ENCODE measurements around the gene CLMN.

- TF ChIP-seq POLR2A (conservative IDR thresholded peaks at IDR 0.05) (no peak), GTF3C2 (IDR thresholded peaks at IDR 0.05; ENCODE audit: borderline replicate concordance, extremely low read depth, insufficient read length) (no peak), EGR1 (conservative IDR thresholded peaks at IDR 0.05) (no peak), CTCF (IDR thresholded peaks at IDR 0.05 in 2 of 3, conservative IDR thresholded peaks at IDR 0.05 in 1 of 3; ENCODE audit: insufficient read depth in 2 of 3, low read depth in 1 of 3, low read length in 3 of 3) (no peak), E2F4 (CRISPR knock-in tag; IDR thresholded peaks at IDR 0.05; ENCODE audit: low read depth) (no peak), POLR2AphosphoS5 (IDR thresholded peaks at IDR 0.05; ENCODE audit: control insufficient read depth, insufficient read depth, low read depth, low read length) (no peak), RAD21 (CRISPR knock-in tag; conservative IDR thresholded peaks at IDR 0.05 in 1 of 2, IDR thresholded peaks at IDR 0.05 in 1 of 2) (no peak), ADNP (tag; IDR thresholded peaks at IDR 0.05) (no peak), ZNF586 (CRISPR knock-in tag; conservative IDR thresholded peaks at IDR 0.05) (no peak)
Observed at GRCh38 chr14:95268350-95268749, 51.4 kb downstream of the CLMN start.

All from K562 (cell line).